HepG2 (cell line): Measurements from ENCODE around the gene TNXB. TPM values are rescaled to one million over a fixed set of nuclear protein-coding genes. Genes with fewer than 3 reads are reported as not detected.

Experiments
- CCDC6 ChIP-seq: sonication (generic); formaldehyde crosslinking; IDR thresholded peaks from 2 replicates; pipeline ENCODE4 v1.8.1; 2022; ENCODE audit warnings: mild to moderate bottlenecking, missing genetic modification reagents, moderate library complexity
- EEA1 ChIP-seq: sonication (generic); formaldehyde crosslinking; IDR thresholded peaks from 2 replicates; pipeline ENCODE4 v1.5.1; 2020; ENCODE audit warnings: mild to moderate bottlenecking, missing genetic modification reagents, borderline replicate concordance
- GTF2F1 ChIP-seq: fragments of 150-350 bp; IDR thresholded peaks from 2 replicates; pipeline ENCODE4 v1.6.1; 2014; ENCODE audit warnings: low read length
- HDAC2 ChIP-seq: sonication (generic); formaldehyde crosslinking; IDR thresholded peaks from 2 replicates; pipeline ENCODE4 v1.4.0; 2020; ENCODE audit warnings: missing genetic modification reagents
- HNF1A ChIP-seq, 2 experiments: sonication (generic) in 1 of 2; formaldehyde crosslinking in 1 of 2; IDR thresholded peaks; 2 replicates each; pipeline versions ENCODE4 v1.4.0 to v1.6.1; 2016 to 2020; ENCODE audit warnings: borderline replicate concordance in 1 of 2, low read depth in 1 of 2, mild to moderate bottlenecking in 1 of 2, missing genetic modification reagents in 1 of 2
- KDM5A ChIP-seq: fragments of 200-600 bp; sonication (generic); IDR thresholded peaks from 2 replicates; pipeline ENCODE4 v1.7.0; 2018; ENCODE audit warnings: antibody characterized with exemption, mild to moderate bottlenecking, low read length, borderline replicate concordance
- ZBTB20 ChIP-seq: sonication (generic); formaldehyde crosslinking; IDR thresholded peaks from 2 replicates; pipeline ENCODE4 v1.8.1; 2023; ENCODE audit warnings: missing genetic modification reagents, low read depth, mild to moderate bottlenecking, borderline replicate concordance
- ZFY ChIP-seq: sonication (generic); formaldehyde crosslinking; IDR thresholded peaks from 2 replicates; pipeline ENCODE4 v1.4.0; 2020; ENCODE audit warnings: missing genetic modification reagents
- ZNF225 ChIP-seq: sonication (generic); formaldehyde crosslinking; IDR thresholded peaks from 2 replicates; pipeline ENCODE4 v1.4.0; 2020; ENCODE audit warnings: mild to moderate bottlenecking, missing genetic modification reagents
- ZNF414 ChIP-seq: sonication (generic); formaldehyde crosslinking; IDR thresholded peaks from 2 replicates; pipeline ENCODE4 v1.5.0; 2020; ENCODE audit warnings: missing genetic modification reagents
- ZNF672 ChIP-seq: sonication (generic); formaldehyde crosslinking; IDR thresholded peaks from 2 replicates; pipeline ENCODE4 v1.8.1; 2022; ENCODE audit warnings: missing genetic modification reagents
- ZNF704 ChIP-seq: sonication (generic); formaldehyde crosslinking; IDR thresholded peaks from 2 replicates; pipeline ENCODE4 v1.8.1; 2023; ENCODE audit warnings: mild to moderate bottlenecking, inconsistent platforms, moderate library complexity, missing genetic modification reagents, borderline replicate concordance
- ZNF776 ChIP-seq: sonication (generic); formaldehyde crosslinking; IDR thresholded peaks from 2 replicates; pipeline ENCODE4 v1.4.0; 2020; ENCODE audit warnings: mild to moderate bottlenecking, missing genetic modification reagents
- ZNF777 ChIP-seq: sonication (generic); formaldehyde crosslinking; IDR thresholded peaks from 2 replicates; pipeline ENCODE4 v1.4.0; 2020; ENCODE audit warnings: missing genetic modification reagents
- ZSCAN31 ChIP-seq: sonication (generic); formaldehyde crosslinking; IDR thresholded peaks from 2 replicates; pipeline ENCODE4 v1.5.0; 2020; ENCODE audit warnings: low read depth, mild to moderate bottlenecking, missing genetic modification reagents
- polyA plus RNA-seq, 8 experiments: library from polyadenylated mRNA; depleted of rRNA in 3 of 8; stranded (reverse) in 7 of 8; unstranded in 1 of 8; fragments of >200 nt; fragmentation: Illumina TruSeq in 4 of 8; extraction: Trizol in 4 of 8; gene quantifications; 2 replicates each; pipeline versions ENCODE4 v1.2.1 to v1.2.3, GENCODE V29; 2011 to 2016; ENCODE audit warnings: low read depth in 4 of 8, missing spikeins in 1 of 8, mixed read lengths in 1 of 8; ENCODE audit not compliant: insufficient read depth in 1 of 8
- total RNA-seq, 5 experiments: library from RNA; depleted of rRNA; stranded (reverse); fragments of >200 nt; fragmentation: Illumina TruSeq; extraction: Trizol; gene quantifications; 2 replicates each; pipeline ENCODE4 v1.2.3, GENCODE V29; 2016; ENCODE audit warnings: low read depth in 1 of 5
- TF ChIP-seq, protein P1 (sequence below): sonication (generic); formaldehyde crosslinking; conservative IDR thresholded peaks from 2 replicates; pipeline ENCODE4 v1.8.0; 2022; ENCODE audit warnings: mild to moderate bottlenecking, moderate library complexity, missing genetic modification reagents
- TF ChIP-seq, protein P2 (sequence below): sonication (generic); formaldehyde crosslinking; IDR thresholded peaks from 2 replicates; pipeline ENCODE4 v1.8.1; 2023; ENCODE audit warnings: mild to moderate bottlenecking, missing genetic modification reagents

Gene TNXB
- total and polyA plus RNA-seq, 2 of the 13 experiments (the other 11 are each of a cell fraction or from before 2014, with no cell fraction given): 1.6 to 2.7 TPM

GRCh38 chr6:32127717-32128592 is 18.8 kb upstream of the TNXB start, which contains the start of gene ATF6B (continued):
- TF ChIP-seq, protein P1, sequence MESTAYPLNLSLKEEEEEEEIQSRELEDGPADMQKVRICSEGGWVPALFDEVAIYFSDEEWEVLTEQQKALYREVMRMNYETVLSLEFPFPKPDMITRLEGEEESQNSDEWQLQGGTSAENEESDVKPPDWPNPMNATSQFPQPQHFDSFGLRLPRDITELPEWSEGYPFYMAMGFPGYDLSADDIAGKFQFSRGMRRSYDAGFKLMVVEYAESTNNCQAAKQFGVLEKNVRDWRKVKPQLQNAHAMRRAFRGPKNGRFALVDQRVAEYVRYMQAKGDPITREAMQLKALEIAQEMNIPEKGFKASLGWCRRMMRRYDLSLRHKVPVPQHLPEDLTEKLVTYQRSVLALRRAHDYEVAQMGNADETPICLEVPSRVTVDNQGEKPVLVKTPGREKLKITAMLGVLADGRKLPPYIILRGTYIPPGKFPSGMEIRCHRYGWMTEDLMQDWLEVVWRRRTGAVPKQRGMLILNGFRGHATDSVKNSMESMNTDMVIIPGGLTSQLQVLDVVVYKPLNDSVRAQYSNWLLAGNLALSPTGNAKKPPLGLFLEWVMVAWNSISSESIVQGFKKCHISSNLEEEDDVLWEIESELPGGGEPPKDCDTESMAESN (CRISPR knock-in tag): 0 out of 2 replicates have a peak, but pooled peaks have one; percentile 40
- 0 out of 2 replicates have a peak, but pooled peaks have one; percentile 43 for TF ChIP-seq ZNF414
- TF ChIP-seq ZSCAN31 (CRISPR knock-in tag): 0 out of 2 replicates have a peak, but pooled peaks have one; percentile 66
- 0 out of 2 replicates have a peak, but pooled peaks have one; percentile 58 for TF ChIP-seq ZNF776
- TF ChIP-seq ZNF225 (CRISPR knock-in tag): 0 out of 2 replicates have a peak, but pooled peaks have one; percentile 56
- no peak; the same call in 1 of the 2 replicates for TF ChIP-seq ZFY (CRISPR knock-in tag)
- TF ChIP-seq ZNF777 (CRISPR knock-in tag): peak; percentile 46; the same call in 1 of the 2 replicates
- 0 out of 2 replicates have a peak, but pooled peaks have one; percentile 25 for TF ChIP-seq HDAC2 (CRISPR knock-in tag)
- TF ChIP-seq CCDC6 (CRISPR knock-in tag): 0 out of 2 replicates have a peak, but pooled peaks have one; percentile 52
- TF ChIP-seq KDM5A: peak; percentile 96
- TF ChIP-seq ZNF704: peak; percentile 73; the same call in 1 of the 2 replicates
- TF ChIP-seq, protein P2, sequence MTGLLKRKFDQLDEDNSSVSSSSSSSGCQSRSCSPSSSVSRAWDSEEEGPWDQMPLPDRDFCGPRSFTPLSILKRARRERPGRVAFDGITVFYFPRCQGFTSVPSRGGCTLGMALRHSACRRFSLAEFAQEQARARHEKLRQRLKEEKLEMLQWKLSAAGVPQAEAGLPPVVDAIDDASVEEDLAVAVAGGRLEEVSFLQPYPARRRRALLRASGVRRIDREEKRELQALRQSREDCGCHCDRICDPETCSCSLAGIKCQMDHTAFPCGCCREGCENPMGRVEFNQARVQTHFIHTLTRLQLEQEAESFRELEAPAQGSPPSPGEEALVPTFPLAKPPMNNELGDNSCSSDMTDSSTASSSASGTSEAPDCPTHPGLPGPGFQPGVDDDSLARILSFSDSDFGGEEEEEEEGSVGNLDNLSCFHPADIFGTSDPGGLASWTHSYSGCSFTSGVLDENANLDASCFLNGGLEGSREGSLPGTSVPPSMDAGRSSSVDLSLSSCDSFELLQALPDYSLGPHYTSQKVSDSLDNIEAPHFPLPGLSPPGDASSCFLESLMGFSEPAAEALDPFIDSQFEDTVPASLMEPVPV: peak; percentile 54; the same call in 1 of the 2 replicates
- 0 out of 2 replicates have a peak, but pooled peaks have one; percentile 50 for TF ChIP-seq HNF1A (IDR thresholded peaks at IDR 0.05; ENCODE audit: low read depth)
- peak; percentile 57; the same call in 1 of the 2 replicates for TF ChIP-seq HNF1A (CRISPR knock-in tag; IDR thresholded peaks at IDR 0.05; ENCODE audit: borderline replicate concordance)
- TF ChIP-seq GTF2F1: no peak
- 0 out of 2 replicates have a peak, but pooled peaks have one; percentile 62 for TF ChIP-seq ZBTB20 (CRISPR knock-in tag)
- no peak for TF ChIP-seq ZNF672 (CRISPR knock-in tag)
- 0 out of 2 replicates have a peak, but pooled peaks have one; percentile 14 for TF ChIP-seq EEA1 (CRISPR knock-in tag)
